Right lobe of liver (tissue), 6 donors: ENCODE results near the gene TMEM143. TPM values are rescaled to one million over a fixed set of nuclear protein-coding genes. Genes with fewer than 3 reads are reported as not detected.
"Not testable (repeated sequence)": the region's sequence is repeated elsewhere in the genome, so short reads cannot be mapped to it uniquely, and the experiment has no call there.

Experiments
- ATAC-seq, 4 donors: fragments of 200-7000 bp; cut with Tn5 transposase; one replicate each; pipeline ENCODE4 v1.9.1; 2020; ENCODE audit warnings: mild to moderate bottlenecking in 4 of 4, moderate library complexity in 4 of 4
- DNase-seq, 3 donors: peaks; one replicate each; pipeline ENCODE4 v3.0.0-alpha.2; 2020
- H3K27ac ChIP-seq, 3 donors: fragments of 200-600 bp; one replicate each; pipeline ENCODE4 v1.8.0; 2022
- H3K27me3 ChIP-seq, 2 donors: fragments of 200-600 bp; one replicate each; pipeline ENCODE4 v1.8.0; 2022
- H3K36me3 ChIP-seq, 4 donors: fragments of 200-600 bp; sonication (generic) in 1 of 4; one replicate each; pipeline versions ENCODE4 v1.5.1 to v1.8.0; 2017 to 2022; ENCODE audit warnings: control low read depth in 1 of 4
- H3K4me1 ChIP-seq, 4 donors: fragments of 200-600 bp; sonication (generic) in 1 of 4; one replicate each; pipeline versions ENCODE4 v1.5.1 to v1.8.0; 2017 to 2022; ENCODE audit warnings: control low read depth in 1 of 4
- H3K4me3 ChIP-seq, 3 donors: fragments of 200-600 bp; one replicate each; pipeline ENCODE4 v1.8.0; 2022
- H3K9me3 ChIP-seq, 4 donors: fragments of 200-600 bp; sonication (generic) in 1 of 4; one replicate each; pipeline versions ENCODE4 v1.5.1 to v1.8.0; 2017 to 2022; ENCODE audit warnings: control low read depth in 1 of 4
- POLR2A ChIP-seq: fragments of 450-650 bp; IDR thresholded peaks from one replicate; pipeline ENCODE4 v1.6.1; 2017; ENCODE audit warnings: antibody characterized with exemption, mild to moderate bottlenecking
- WGBS: methylation state at CpG from one replicate; pipeline ENCODE4 v1.1.6; 2018; ENCODE audit warnings: low coverage, low lambda C conversion rate; ENCODE audit not compliant: insufficient coverage; ENCODE audit errors: missing lambda C conversion rate; 5-methylcytosine and 5-hydroxymethylcytosine counted together
- intact Hi-C, 2 donors: fragments of 100-400 bp; cut with DNase I; formaldehyde crosslinking; loops; one replicate each; pipeline versions ENCODE4 v1.11.2 to v1.14.1; 2022
- total RNA-seq, 6 experiments: library from RNA; depleted of rRNA in 2 of 6; stranded (reverse); fragments of >200 nt in 2 of 6; fragmentation: NEBNext Ultra II Directional in 3 of 6; extraction: Animal tissue kit (Norgen Biotek cat#: 25700) in 3 of 6; gene quantifications; one replicate each; pipeline versions ENCODE4 v1.1.0 to v1.2.4, GENCODE V29; 2016 to 2023
- TF ChIP-seq, protein P1 (sequence below), 4 donors: fragments of 200-600 bp in 3 of 4; fragments of 450-650 bp in 1 of 4; IDR thresholded peaks; one replicate each; pipeline versions ENCODE4 v1.5.1 to v1.8.0; 2016 to 2022; ENCODE audit warnings: antibody characterized with exemption in 4 of 4, mild to moderate bottlenecking in 2 of 4
- donor health status: DM: no; HTN: yes; CAD: no.
- donor health status: DM: no; HTN: no; CAD: no.
- donor health status: DM: no; HTN: no; CAD: no.
- donor health status: DM: no; HTN: yes; CAD: no.
- donor health status: DM: no; HTN: yes; CAD: no.

TMEM143 gene
- total RNA-seq, 6 experiments from 2014 or later: 6.5 to 15.1 (median 9.8) TPM

DNA sequence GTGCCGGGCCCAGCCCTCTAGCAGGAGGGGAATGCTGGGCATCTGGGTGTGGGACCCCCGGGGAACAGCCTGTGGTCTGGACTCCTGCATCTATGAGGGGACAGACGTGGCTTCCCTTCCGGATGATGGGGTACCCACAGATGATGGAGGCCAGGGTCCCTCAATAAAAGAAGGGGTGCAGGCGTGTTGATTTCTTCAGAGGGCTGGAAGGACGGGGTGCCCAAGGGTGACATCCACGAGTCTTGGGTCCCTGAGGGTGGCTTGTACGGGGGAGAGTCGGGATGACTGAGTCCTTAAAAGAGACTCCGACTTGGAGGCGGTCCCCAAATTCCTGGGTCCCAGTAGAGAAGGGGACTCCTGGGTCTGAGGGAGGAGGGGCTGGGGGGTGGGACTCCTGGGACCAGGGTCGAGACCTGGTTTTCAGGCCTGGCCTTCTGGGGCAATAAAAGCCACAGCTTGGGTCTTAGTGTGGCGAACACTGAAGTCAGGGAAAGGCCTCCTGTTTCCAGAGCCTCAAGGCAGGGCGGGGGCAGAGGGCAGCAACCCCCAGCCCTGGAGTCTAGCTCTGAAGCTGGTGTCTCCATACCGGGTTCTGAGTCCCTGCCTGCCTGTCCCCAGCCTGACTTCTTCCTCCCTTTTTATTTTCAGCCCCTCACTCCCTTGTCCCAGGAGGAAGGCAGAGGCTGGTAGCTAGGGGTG is 29.3 kb upstream of the TMEM143 start:
- 74% methylated on average over 9 of the region's 15 CpGs for WGBS
- no peak overlapping the region for H3K4me3 ChIP-seq
- no peaks in the 10 kb centered on the region for H3K4me1 ChIP-seq
- H3K9me3 ChIP-seq: no peaks in the 10 kb centered on the region
- H3K27me3 ChIP-seq: no peaks in the 10 kb centered on the region
- TF ChIP-seq POLR2A: no peak
- TF ChIP-seq, protein P1, sequence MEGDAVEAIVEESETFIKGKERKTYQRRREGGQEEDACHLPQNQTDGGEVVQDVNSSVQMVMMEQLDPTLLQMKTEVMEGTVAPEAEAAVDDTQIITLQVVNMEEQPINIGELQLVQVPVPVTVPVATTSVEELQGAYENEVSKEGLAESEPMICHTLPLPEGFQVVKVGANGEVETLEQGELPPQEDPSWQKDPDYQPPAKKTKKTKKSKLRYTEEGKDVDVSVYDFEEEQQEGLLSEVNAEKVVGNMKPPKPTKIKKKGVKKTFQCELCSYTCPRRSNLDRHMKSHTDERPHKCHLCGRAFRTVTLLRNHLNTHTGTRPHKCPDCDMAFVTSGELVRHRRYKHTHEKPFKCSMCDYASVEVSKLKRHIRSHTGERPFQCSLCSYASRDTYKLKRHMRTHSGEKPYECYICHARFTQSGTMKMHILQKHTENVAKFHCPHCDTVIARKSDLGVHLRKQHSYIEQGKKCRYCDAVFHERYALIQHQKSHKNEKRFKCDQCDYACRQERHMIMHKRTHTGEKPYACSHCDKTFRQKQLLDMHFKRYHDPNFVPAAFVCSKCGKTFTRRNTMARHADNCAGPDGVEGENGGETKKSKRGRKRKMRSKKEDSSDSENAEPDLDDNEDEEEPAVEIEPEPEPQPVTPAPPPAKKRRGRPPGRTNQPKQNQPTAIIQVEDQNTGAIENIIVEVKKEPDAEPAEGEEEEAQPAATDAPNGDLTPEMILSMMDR (IDR thresholded peaks at IDR 0.05): no peak
- no peak overlapping the region for H3K27ac ChIP-seq
- intact Hi-C loops: no loop called here
- DNase-seq: no peak
- peaks cover 0 to 10% (median 2%) of the 10 kb centered on the region in 4 donors for H3K36me3 ChIP-seq
- no peak for ATAC-seq

DNA sequence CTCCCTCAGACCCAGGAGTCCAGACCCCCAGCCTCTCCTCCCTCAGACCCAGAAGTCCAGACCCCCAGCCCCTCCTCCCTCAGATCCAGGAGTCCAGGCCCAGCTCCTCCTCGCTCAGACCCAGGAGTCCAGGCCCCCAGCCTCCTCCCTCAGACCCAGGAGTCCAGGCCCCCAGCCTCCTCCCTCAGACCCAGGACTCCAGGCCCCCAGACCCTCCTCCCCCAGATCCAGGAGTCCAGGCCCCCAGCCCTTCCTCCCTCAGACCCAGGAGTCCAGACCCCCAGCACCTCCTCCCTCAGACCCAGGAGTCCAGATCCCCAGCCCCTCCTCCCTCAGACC is 28.2 kb upstream of the TMEM143 start:
- 80% methylated on average over 1 of the region's 1 CpG for WGBS

DNA sequence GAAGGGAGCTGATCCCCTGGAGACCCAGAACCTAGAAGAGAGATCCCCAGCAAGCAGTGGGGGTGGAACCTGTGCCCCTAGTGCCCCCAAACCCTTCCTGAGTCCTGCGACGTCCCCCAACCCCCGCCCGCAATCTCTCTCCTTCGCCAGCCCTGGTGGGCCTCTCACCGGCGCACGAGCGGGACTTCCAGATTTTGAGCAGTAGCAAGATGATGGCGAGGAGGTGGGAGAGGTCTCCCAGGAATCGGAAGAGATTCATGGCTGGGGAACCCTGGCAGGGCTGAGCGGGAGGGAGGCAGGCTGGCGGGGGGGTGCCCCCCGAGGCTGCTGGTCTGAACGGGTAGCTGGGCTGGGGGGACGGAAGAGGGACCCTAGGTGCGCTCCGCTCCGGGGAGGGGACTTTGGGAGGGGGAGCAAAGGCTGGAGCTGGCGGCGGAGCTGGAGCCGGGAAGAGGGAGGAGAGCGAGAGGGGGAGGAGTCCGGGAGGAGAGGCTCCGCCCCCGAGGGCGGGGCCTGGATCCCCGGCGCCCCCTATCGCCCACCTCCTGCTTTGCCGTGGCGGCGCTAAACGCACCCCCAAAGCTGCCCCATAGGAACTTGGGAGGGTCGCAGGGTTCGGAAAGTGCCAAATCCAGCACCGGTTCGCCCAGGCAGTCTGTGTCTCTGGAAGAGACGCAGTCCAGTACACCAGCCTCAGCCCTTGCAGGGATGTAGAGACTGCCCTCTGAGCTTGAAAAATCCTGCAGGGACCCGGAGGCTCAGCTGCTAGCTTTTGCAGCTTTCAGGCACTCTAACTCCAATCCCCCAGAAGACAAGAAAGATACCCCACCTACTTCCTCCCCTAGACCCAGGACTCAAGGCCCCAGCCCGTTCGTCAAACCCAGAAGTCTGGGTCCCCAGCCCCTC is 27.6 kb upstream of the TMEM143 start, which contains the start of gene KDELR1:
Gene KDELR1, minus strand, starts transcription at position 452 of the 906 bp plus-strand sequence. Its CDS starts 193 bp downstream, at position 259.
- Histone ChIP-seq H3K36me3 (peaks cover 0 to 26% (median 8%) of the 10 kb centered on the region in 4 donors), H3K4me3 (peak within 1 kb of the TSS; percentile 86 to 96 (median 94)), H3K27me3 (no peaks in the 10 kb centered on the region), H3K4me1 (no peaks in the 10 kb centered on the region), H3K9me3 (no peaks in the 10 kb centered on the region), H3K27ac (peak within 1 kb of the TSS; percentile 78 to 94 (median 87))
- ATAC-seq: peak; percentile 93 to 98 (median 97)
- DNase-seq: peak; percentile 85 to 87 (median 86)
- 5% methylated on average over 13 of the region's 42 CpGs for WGBS
- intact Hi-C loops: no loop called here
- TF ChIP-seq, protein P1 (IDR thresholded peaks at IDR 0.05): peak; percentile 76 to 96 (median 90)
- peak; percentile 33 for TF ChIP-seq POLR2A

More for the DNA sequence above, 28.2 kb upstream of the TMEM143 start:
- intact Hi-C loops, H3K27me3 ChIP-seq, H3K4me3 ChIP-seq, ATAC-seq, DNase-seq, H3K4me1 ChIP-seq, H3K27ac ChIP-seq, H3K9me3 ChIP-seq: not testable (repeated sequence)
- H3K36me3 ChIP-seq: peaks cover 0 to 21% (median 6%) of the 10 kb centered on the region in 4 donors

DNA sequence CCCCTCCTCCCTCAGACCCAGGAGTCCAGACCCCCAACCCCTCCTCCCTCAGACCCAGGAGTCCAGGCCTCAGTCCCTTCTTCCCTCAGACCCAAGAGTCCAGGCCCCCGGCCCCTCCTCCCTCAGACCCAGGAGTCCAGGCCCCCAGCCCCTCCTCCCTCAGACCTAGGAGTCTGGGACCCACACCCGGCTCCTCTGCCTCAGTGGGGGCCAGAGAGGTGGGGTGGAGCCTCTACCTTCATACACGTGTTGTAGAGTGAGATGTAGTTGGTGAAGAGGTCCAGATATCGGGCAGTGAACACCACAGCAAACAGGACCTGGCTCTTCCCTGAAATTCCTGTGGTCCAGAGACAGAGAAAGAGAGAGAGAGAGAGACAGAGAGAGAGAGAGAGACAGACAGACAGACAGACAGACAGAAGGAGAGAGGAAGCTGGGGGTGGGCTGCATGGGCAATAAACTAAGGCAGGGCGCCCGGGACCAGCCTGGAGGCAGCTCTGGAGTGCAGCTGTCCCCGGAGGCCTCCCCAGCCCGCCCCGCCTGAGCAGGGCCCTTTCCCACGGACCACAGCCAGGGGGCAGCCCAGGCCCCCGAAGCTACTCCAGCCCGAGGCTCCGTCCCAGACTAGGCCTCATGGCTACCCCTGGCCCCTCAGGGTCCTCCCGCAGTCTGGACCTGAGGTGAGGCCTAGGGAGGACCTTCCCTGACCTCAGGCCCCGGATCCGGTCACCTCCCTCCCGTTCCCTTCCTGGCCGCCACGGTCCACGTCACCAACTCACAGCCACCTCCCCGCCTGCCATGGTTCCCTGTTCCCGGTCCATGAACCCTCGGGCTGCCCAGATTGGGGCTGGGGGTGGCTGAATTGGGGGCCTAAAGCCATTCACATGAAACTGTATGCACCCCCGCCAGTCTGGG is 26.7 kb upstream of the TMEM143 start:
- peaks cover 3 to 35% (median 13%) of the 10 kb centered on the region in 4 donors for H3K36me3 ChIP-seq
- H3K27ac ChIP-seq: peak overlapping the region; percentile 78 to 94 (median 87)
- intact Hi-C loops: no loop called here
- H3K4me3 ChIP-seq: peak overlapping the region; percentile 86 to 96 (median 94)
- H3K27me3 ChIP-seq: no peaks in the 10 kb centered on the region
- TF ChIP-seq, protein P1 (IDR thresholded peaks at IDR 0.05): peak; percentile 57 to 77 (median 68)
- peak; percentile 23 for TF ChIP-seq POLR2A
- 3% methylated on average over 12 of the region's 24 CpGs for whole genome bisulfite sequencing
- H3K4me1 ChIP-seq: no peaks in the 10 kb centered on the region
- H3K9me3 ChIP-seq: no peaks in the 10 kb centered on the region
- ATAC-seq (peak; percentile 75 to 84 (median 80)), DNase-seq (peak; percentile 65 to 77 (median 69))
